ENCODE measurements around the gene SSR2. TPM values are rescaled to one million over a fixed set of nuclear protein-coding genes. Genes with fewer than 3 reads are reported as not detected.

SSR2 gene
- total RNA-seq, 2 donors from 2014 or later, result 204 to 208 TPM

DNA sequence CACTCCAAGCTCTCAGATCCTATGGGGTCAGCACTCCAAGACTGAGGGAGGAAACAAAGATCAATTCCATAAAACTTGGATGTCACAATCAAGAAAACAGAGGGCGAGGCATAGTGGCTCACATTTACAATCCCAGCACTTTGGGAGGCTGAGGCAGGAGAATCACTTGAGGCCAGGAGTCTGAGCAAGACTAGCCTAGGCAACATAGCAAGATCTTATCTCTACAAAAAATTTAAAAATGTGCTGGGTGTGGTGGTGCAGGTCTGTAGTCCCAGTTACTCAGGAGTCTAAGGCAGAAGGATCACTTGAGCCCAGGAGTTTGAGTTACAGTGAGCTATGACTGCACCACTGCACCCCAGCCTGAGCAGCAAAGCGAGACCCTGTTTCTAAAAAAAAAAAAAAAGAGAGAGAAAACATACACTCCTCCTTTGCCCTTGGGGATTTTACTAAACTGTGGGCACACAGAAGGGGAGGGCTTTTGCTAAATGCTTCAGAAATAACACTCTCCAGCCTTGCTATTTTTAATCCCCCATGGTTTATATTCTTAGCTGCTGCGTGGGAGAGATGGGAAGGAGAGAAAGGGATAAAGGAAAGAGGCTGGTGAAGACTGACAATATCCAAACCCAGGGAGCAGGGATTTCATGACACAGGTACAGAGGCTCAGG is 60.5 kb downstream of the SSR2 start:
- Histone ChIP-seq H3K4me1 (peaks cover 7% of the 10 kb centered on the region), H3K9me3 (no peaks in the 10 kb centered on the region), H3K4me3 (no peak overlapping the region), H3K27ac (no peak overlapping the region), H3K9ac (ENCODE audit: low read depth in 2 of 2, low read length in 2 of 2) (no peak overlapping the region), H3K27me3 (no peaks in the 10 kb centered on the region), H3K36me3 (peaks cover 39% of the 10 kb centered on the region)
- intact Hi-C loops (cut with DNase I), result no loop called here
- no peak for TF ChIP-seq CTCF (IDR thresholded peaks at IDR 0.05)
- DNase-seq, result no peak

Other genes starting within 250 kb of the SSR2 start
- gene GON4L, start 163.7 kb downstream of the SSR2 start, total RNA-seq, result 10 to 100 TPM; 33.3 to 34.7 TPM
- 1 to 10 TPM; 1.2 to 4.6 TPM for gene SYT11, start 161.4 kb downstream of the SSR2 start, total RNA-seq
- gene RIT1, start 109.6 kb downstream of the SSR2 start, total RNA-seq, result 10 to 100 TPM; 14.6 to 51.7 TPM
- 10 to 100 TPM; 42.5 to 56.0 TPM for gene KHDC4, start 86.5 kb downstream of the SSR2 start, total RNA-seq
- 1 to 10 TPM; 4.2 to 4.6 TPM for gene RXFP4, start 79.3 kb downstream of the SSR2 start, total RNA-seq
- gene ARHGEF2, start 42.4 kb downstream of the SSR2 start, total RNA-seq, result 10 to 100 TPM; 91.9 to 92.6 TPM
- 10 to 100 TPM; 23.2 to 43.4 TPM for gene UBQLN4, start 32.8 kb upstream of the SSR2 start, total RNA-seq
- gene LAMTOR2, start 33.8 kb upstream of the SSR2 start, total RNA-seq, result 10 to 100 TPM; 69.4 to 83.9 TPM
- 100 to 1,000 TPM; 213 TPM for gene RAB25, start 40.2 kb upstream of the SSR2 start, total RNA-seq
- gene MEX3A, start 61.5 kb upstream of the SSR2 start, total RNA-seq, result 1 to 10 TPM; 1.6 to 3.7 TPM
- 100 to 1,000 TPM; 414 to 610 TPM for gene LMNA, start 93.8 kb upstream of the SSR2 start, total RNA-seq
- gene SEMA4A, start 132.6 kb upstream of the SSR2 start, total RNA-seq, result 1 to 10 TPM; 4.5 to 5.6 TPM
- gene SLC25A44, start 173.2 kb upstream of the SSR2 start, total RNA-seq, result 10 to 100 TPM; 23.6 to 26.8 TPM
- 10 to 100 TPM; 44.4 to 49.4 TPM for gene PMF1, start 192.1 kb upstream of the SSR2 start, total RNA-seq
- gene BGLAP, start 221.2 kb upstream of the SSR2 start, total RNA-seq, result 1 to 10 TPM; 1.2 to 2.2 TPM
- 1 to 10 TPM; 1.1 to 2.9 TPM for gene PAQR6, start 227.1 kb upstream of the SSR2 start, total RNA-seq